ENCODE results near the gene TNFAIP8.

The TNFAIP8 gene

DNA sequence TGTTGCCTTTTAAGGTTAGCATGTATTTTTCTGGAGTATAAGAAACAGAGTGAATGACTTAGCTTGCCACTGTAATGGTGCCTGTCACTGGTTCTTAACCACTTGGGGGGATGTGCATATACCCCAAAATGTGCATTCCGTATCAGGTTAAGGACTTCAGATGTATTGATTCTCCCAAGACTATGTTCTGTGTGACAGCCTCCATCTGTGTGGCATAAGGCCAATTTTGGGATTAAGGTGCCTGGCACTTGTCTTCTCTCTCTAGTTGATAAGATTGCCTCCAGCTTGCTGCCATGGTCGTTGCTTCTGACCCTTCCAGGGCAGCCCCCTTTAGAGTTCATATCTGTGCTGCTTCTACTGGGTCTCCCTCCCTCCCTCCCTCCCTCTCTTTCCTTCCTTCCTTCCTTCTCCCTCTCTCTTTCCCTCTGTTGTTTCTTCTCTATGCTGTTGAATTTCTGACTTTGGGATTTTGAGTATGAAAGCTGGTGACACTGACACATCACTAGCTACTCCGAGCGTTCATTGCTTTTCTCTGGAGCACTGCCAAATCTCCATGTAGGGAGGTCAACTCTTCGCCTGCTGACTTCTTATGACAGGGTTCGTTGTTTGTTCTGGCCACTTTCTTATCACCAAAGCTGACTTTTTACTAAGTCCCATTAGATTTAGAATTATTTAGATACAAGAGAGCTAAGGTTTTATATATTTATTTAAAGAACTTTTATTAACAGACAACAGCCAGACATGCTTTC is 31.0 kb downstream of the TNFAIP8 start:
- FAIRE-seq (no peak), DNase-seq (ENCODE audit: insufficient read length, low spot score) (no peak)
- TF ChIP-seq, protein P1, sequence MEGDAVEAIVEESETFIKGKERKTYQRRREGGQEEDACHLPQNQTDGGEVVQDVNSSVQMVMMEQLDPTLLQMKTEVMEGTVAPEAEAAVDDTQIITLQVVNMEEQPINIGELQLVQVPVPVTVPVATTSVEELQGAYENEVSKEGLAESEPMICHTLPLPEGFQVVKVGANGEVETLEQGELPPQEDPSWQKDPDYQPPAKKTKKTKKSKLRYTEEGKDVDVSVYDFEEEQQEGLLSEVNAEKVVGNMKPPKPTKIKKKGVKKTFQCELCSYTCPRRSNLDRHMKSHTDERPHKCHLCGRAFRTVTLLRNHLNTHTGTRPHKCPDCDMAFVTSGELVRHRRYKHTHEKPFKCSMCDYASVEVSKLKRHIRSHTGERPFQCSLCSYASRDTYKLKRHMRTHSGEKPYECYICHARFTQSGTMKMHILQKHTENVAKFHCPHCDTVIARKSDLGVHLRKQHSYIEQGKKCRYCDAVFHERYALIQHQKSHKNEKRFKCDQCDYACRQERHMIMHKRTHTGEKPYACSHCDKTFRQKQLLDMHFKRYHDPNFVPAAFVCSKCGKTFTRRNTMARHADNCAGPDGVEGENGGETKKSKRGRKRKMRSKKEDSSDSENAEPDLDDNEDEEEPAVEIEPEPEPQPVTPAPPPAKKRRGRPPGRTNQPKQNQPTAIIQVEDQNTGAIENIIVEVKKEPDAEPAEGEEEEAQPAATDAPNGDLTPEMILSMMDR (IDR thresholded peaks at IDR 0.05; ENCODE audit: insufficient read depth, missing control alignments) = no peak

DNA sequence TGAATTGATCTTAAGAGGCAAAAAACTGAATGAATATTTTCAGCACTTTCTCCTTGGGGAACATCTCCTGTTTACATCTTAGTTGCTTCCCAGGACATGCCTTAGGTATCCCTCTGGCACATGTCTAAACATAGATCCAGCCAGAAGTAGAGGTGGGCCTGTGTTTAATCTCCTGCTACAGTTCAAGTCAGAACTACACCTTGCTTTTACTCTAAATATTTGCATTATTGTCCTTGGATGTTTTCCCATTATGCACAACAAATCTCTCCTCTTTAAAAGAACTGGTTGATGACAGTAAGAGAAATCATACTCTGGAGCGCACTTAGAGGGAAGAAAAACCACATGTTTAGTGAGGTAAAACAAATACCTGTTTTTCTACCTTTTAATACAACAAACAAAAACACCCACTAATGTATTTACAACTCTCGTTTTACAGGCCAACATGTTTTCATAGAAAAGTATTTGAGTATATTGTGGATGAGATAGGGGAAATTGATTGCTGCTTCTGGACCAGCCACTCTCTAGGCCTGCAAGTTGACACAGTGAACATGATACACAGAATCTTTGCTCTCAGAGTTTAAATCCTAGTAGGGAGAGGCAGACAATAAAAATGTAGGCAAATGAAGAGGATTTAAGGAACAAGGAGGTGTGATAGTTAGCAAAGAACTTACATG is 32.3 kb downstream of the TNFAIP8 start:
- TF ChIP-seq, protein P1 (IDR thresholded peaks at IDR 0.05; ENCODE audit: insufficient read depth, missing control alignments) = no peak
- no peak for DNase-seq (ENCODE audit: insufficient read length, low spot score)
- no peak for FAIRE-seq

DNA sequence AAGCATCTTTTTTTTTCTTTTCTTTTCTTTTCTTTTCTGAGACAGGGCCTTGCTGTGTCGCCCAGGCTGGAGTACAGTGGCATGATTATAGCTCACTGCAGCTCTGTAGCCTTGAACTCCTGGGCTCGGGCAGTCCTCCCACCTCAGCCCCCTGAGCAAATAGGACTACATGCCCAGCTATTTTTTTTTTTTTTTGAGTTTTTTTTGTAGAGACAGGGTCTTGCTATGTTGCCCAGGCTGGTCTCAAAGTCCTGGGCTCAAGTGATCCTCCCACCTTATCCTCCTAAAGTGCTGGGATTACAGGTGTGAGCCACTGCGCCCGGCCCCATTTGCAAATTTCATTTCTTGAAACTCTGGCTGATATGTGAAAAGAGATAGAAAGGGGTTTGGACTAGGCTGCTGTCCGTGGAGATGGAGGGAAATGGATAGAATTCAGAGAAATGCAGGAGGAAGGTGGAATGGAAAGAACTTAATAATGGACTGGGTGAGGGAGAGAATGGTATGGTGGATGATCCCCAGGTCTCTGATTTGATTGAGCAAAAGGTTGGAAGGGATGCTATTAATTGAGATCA is 32.9 kb downstream of the TNFAIP8 start:
- FAIRE-seq = no peak
- TF ChIP-seq, protein P1 (IDR thresholded peaks at IDR 0.05; ENCODE audit: insufficient read depth, missing control alignments) = no peak

DNA sequence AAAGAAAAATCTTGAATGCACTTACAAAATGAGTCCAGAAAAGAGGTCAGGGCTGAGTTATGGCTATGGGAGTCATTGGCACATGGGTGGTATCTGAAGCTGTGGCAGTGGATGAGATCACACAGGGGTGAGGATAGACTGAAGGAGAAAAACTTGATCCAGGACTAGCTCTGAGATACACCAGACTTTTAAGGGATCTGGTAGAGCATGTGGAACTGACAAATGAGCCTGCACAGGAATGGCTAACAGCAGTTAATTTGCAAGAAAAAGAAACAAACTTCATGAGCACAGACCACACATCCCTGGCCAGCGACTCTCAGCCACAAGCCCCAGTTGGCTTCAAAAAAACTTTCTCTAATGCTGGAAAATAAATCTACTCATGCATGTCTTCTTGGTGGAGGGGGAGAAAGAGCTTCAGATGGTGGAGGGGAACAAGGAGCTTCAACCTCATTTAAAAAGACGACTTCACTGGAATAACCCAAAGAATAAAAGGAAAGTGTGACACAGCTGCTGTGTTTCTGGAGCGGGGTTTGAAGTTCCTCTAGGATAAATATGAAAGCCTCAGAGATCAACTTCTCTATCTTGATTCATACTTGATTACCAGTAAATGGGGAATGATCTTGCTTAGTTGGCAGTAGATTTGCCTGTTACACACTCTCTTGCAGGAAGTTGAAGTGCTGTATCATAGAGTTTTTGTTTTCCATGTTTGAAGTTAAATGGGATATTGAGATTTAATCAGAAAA is 33.6 kb downstream of the TNFAIP8 start:
- FAIRE-seq (no peak), DNase-seq (ENCODE audit: insufficient read length, low spot score) (no peak)
- TF ChIP-seq, protein P1 (IDR thresholded peaks at IDR 0.05; ENCODE audit: insufficient read depth, missing control alignments) = no peak

More for the DNA sequence above, 32.9 kb downstream of the TNFAIP8 start:
- DNase-seq (ENCODE audit: insufficient read length, low spot score) = no peak

DNA sequence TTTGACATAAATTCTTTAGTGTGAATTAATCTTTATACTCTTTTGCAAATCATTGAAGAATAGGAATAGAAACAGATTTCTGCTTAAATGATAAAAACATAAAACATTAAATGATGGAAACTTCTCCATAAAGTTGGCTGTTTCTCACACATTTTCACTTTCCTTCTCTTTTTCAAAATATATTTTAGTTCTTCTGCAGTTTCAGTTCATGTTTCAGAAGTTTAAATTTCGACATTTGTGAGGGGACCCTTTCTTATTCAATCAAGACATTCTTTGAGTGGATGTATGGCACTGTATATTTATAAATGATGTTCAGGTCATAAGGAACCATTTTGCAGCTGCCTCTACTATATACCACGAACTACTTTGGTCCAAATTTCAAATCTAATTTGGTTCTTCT is 34.6 kb downstream of the TNFAIP8 start:
- no peak for FAIRE-seq
- no peak for DNase-seq (ENCODE audit: insufficient read length, low spot score)
- TF ChIP-seq, protein P1 (IDR thresholded peaks at IDR 0.05; ENCODE audit: insufficient read depth, missing control alignments) = no peak

DNA sequence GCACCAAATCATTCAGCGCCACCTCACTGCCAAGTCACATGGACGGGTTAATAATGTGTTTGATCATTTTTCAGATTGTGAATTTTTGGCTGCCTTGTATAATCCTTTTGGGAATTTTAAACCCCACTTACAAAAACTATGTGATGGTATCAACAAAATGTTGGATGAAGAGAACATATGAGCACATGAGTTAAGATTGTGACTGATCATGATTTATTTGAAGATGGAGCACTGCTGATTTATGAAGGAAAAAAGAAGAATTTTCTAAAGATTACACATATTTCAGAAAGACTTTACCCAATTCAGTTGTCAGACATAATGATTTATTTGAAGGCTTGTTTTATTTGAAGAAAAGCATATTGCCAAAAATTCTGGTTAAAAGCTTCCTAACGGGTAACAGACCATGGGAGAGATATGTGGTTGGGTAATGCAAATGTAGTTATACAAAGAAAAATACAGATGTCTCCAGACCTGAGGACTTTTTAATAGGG is 37.4 kb downstream of the TNFAIP8 start:
- DNase-seq (ENCODE audit: insufficient read length, low spot score) (no peak), FAIRE-seq (no peak)
- TF ChIP-seq, protein P1 (IDR thresholded peaks at IDR 0.05; ENCODE audit: insufficient read depth, missing control alignments) = no peak
